Activated T-cell treated with anti-CD3 and anti-CD28 coated beads, Interleukin-2, amount 50 U/mL, for 24 hours (primary cell): ENCODE data around the gene ISL2.
"Not testable (repeated sequence)": the region's sequence is repeated elsewhere in the genome, so short reads cannot be mapped to it uniquely, and the experiment has no call there.

Experiments used
- DNase-seq: peaks from one replicate; pipeline ENCODE4 v3.0.0-alpha.2; 2020
- H3K27ac Mint-ChIP-seq: 2 replicates; pipeline ENCODE4 v1.8.0; 2020; ENCODE audit warnings: mild to moderate bottlenecking, mixed read lengths
- H3K27me3 Mint-ChIP-seq: 2 replicates; pipeline ENCODE4 v1.8.0; 2020; ENCODE audit warnings: mixed read lengths
- H3K36me3 Mint-ChIP-seq: 2 replicates; pipeline ENCODE4 v1.8.0; 2020; ENCODE audit warnings: low read depth, mixed read lengths
- H3K4me1 Mint-ChIP-seq: 2 replicates; pipeline ENCODE4 v1.8.0; 2020; ENCODE audit warnings: low read depth, mixed read lengths
- H3K4me3 Mint-ChIP-seq: 2 replicates; pipeline ENCODE4 v1.8.0; 2020; ENCODE audit warnings: mild to moderate bottlenecking, moderate library complexity, mixed read lengths
- H3K9me3 Mint-ChIP-seq: 2 replicates; pipeline ENCODE4 v1.8.0; 2020; ENCODE audit warnings: mixed read lengths

Gene ISL2

GRCh38 chr15:76313175-76313567 lies 23.4 kb upstream of the ISL2 start:
- peaks cover 30% of the 10 kb centered on the region for H3K4me1 Mint-ChIP-seq
- H3K27ac Mint-ChIP-seq, DNase-seq, H3K4me3 Mint-ChIP-seq, H3K9me3 Mint-ChIP-seq, H3K27me3 Mint-ChIP-seq: not testable (repeated sequence)
- H3K36me3 Mint-ChIP-seq = peaks cover 20% of the 10 kb centered on the region

DNA sequence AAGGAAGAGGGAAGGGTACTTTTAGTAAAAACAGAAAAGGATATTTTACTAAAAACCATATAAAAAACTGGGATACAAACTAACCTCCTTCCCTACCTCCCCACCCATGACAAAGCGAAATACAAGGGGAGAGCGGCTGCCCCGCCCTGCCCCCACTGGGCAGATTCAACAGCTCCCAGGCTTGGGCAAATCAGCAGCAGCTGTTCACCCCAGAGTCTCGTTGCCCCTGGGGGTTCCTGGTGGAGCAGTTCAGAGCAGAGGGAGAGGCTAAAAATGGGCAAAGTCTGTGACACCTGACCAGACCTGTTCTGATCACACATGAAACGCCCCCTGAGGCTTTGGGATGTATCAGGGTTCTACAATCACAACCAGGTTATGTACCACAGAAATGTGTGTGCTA lies 22.8 kb upstream of the ISL2 start:
- Mint-ChIP-seq H3K4me1 (peaks cover 25% of the 10 kb centered on the region), H3K36me3 (peaks cover 15% of the 10 kb centered on the region), H3K4me3 (no peak overlapping the region), H3K27me3 (no peaks in the 10 kb centered on the region), H3K27ac (no peak overlapping the region), H3K9me3 (no peaks in the 10 kb centered on the region)
- DNase-seq = no peak

GRCh38 chr15:76320012-76320411 lies 16.6 kb upstream of the ISL2 start:
- Mint-ChIP-seq H3K4me3 (no peak overlapping the region), H3K27me3 (peaks cover 35% of the 10 kb centered on the region), H3K4me1 (no peaks in the 10 kb centered on the region), H3K9me3 (no peaks in the 10 kb centered on the region), H3K27ac (no peak overlapping the region), H3K36me3 (no peaks in the 10 kb centered on the region)
- DNase-seq = no peak

DNA sequence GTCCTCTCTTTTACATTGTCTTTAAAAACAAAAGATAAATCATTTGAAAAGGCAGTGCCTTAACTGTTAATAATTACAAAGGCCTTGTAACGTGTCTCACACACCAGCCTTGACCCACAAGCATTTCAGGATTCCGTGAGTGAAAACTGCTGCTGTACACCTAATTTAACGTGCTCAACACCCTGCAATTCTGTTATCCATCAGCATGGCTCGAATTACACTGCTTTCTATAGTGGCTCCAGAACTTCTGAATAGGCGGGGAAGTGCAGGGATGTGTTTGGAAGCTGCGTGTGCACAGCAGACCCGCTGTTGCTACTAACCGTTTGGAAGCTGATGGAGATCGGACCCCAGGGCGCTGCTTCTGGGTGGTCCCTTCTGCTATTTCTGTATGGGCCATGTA lies 15.4 kb upstream of the ISL2 start:
- Mint-ChIP-seq H3K9me3 (no peaks in the 10 kb centered on the region), H3K27me3 (peaks cover 45% of the 10 kb centered on the region), H3K4me3 (no peak overlapping the region), H3K27ac (no peak overlapping the region), H3K4me1 (no peaks in the 10 kb centered on the region), H3K36me3 (no peaks in the 10 kb centered on the region)
- DNase-seq = no peak

DNA sequence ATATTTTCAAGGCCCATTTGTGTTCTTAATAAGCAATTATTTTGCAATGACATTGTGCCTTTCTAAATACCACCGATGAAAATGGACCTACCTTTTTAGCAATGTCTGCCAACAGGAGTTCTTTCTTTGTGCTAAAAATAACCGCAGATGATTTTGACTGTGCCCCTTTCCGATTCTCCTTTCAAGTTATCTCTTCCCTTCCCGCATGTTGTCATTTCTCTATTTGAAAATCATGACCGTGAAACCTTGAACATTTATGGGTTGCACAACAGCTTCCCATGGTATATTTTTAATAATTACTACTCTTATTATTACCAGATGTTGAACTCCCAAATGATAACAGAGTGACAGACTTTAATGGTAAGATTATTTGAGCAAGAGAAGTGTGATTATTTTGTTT lies 15.0 kb upstream of the ISL2 start:
- Mint-ChIP-seq H3K27ac (no peak overlapping the region), H3K9me3 (no peaks in the 10 kb centered on the region), H3K4me1 (no peaks in the 10 kb centered on the region), H3K36me3 (no peaks in the 10 kb centered on the region), H3K4me3 (no peak overlapping the region), H3K27me3 (peaks cover 47% of the 10 kb centered on the region)
- no peak for DNase-seq

GRCh38 chr15:76324066-76324465 lies 12.5 kb upstream of the ISL2 start:
- H3K4me3 Mint-ChIP-seq = no peak overlapping the region
- peaks cover 58% of the 10 kb centered on the region for H3K27me3 Mint-ChIP-seq

DNA sequence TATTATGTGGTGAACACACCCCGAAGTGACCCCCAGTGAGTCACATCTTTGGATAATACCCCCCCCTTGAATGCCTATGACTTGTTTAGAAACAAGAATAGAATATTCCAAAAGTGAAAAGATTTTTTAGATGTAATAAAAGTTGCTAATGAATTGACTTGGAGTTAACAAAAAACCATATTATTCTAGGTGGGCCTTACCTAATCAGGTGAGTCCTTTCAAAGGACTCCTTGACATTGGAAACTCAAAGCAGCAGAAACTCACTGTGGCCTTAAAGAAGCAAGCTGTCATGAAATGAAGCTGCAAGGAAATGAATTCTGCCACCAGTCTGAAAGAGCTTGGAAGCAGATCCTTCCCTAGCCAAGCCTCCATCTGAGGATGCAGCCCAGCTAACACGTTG lies 10.9 kb upstream of the ISL2 start:
- Mint-ChIP-seq H3K9me3 (no peaks in the 10 kb centered on the region), H3K27ac (no peak overlapping the region), H3K4me3 (no peak overlapping the region)

More at GRCh38 chr15:76324066-76324465, 12.5 kb upstream of the ISL2 start:
- Mint-ChIP-seq H3K27ac (no peak overlapping the region), H3K36me3 (no peaks in the 10 kb centered on the region), H3K9me3 (no peaks in the 10 kb centered on the region), H3K4me1 (no peaks in the 10 kb centered on the region)
- no peak for DNase-seq

GRCh38 chr15:76327191-76328105 lies 9.1 kb upstream of the ISL2 start:
- Mint-ChIP-seq H3K36me3 (no peaks in the 10 kb centered on the region), H3K27me3 (peaks cover 61% of the 10 kb centered on the region), H3K27ac (no peak overlapping the region)

More for the DNA sequence above, 10.9 kb upstream of the ISL2 start:
- Mint-ChIP-seq H3K27me3 (peaks cover 62% of the 10 kb centered on the region), H3K4me1 (no peaks in the 10 kb centered on the region), H3K36me3 (no peaks in the 10 kb centered on the region)
- DNase-seq = no peak

GRCh38 chr15:76328106-76328696 lies 8.4 kb upstream of the ISL2 start:
- Mint-ChIP-seq H3K27me3 (peaks cover 63% of the 10 kb centered on the region), H3K36me3 (no peaks in the 10 kb centered on the region), H3K4me3 (no peak overlapping the region), H3K9me3 (no peaks in the 10 kb centered on the region), H3K27ac (no peak overlapping the region), H3K4me1 (no peaks in the 10 kb centered on the region)
- no peak for DNase-seq

More at GRCh38 chr15:76327191-76328105, 9.1 kb upstream of the ISL2 start:
- Mint-ChIP-seq H3K4me3 (no peak overlapping the region), H3K4me1 (no peaks in the 10 kb centered on the region), H3K9me3 (no peaks in the 10 kb centered on the region)
- DNase-seq = no peak

DNA sequence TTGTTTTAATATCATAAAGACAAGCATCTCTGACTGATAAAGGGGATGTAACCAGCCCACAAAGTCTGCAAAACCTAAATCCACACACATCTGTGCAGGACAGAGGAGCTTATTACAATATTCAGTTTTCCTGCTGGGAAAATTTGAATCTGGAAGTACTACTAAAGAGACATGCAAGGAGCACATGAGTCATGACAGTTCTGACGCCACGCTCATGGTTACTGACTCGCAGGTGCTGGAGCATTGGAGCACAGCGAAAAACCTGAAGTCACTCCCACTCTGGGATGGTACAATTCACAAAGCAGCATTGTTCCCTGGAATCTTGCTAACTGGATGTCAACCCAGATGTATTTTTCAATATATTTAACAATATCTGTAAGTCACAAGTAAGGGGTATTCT lies 7.6 kb upstream of the ISL2 start:
- no peaks in the 10 kb centered on the region for H3K36me3 Mint-ChIP-seq
- H3K9me3 Mint-ChIP-seq = no peaks in the 10 kb centered on the region
- DNase-seq = no peak
- no peak overlapping the region for H3K27ac Mint-ChIP-seq
- H3K4me1 Mint-ChIP-seq = no peaks in the 10 kb centered on the region
- no peak overlapping the region for H3K4me3 Mint-ChIP-seq
- peaks cover 64% of the 10 kb centered on the region for H3K27me3 Mint-ChIP-seq

DNA sequence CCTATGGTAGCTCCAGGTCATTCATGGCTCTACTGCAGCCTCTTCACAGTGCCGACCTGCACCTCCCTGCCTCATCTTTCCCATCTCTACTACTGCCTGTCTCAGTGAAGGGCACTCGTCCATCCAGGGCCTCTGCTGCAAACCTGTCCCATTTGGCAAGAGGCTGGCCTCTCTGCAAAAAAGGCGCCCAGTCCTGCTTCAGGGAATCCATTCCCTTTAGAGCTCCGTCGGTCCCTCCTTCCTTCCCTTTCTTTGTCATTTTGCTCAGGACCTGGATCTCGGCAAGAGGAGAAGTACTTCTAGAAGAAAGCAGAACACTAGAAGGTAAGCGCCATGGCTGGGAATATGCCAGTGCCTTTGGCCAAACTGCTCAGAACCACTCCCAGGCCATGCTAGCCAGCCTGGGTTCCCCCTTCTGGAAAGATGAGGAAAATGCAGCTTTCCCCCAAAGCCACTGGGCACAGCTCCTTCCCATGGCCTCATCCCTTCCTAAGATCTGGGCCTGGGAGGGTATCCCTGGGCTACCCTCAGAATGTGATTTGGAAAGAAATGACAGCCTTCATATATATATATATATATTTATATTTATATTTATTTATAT lies 6.4 kb upstream of the ISL2 start:
- H3K27me3 Mint-ChIP-seq = peaks cover 69% of the 10 kb centered on the region
- H3K4me1 Mint-ChIP-seq = peaks cover 2% of the 10 kb centered on the region

DNA sequence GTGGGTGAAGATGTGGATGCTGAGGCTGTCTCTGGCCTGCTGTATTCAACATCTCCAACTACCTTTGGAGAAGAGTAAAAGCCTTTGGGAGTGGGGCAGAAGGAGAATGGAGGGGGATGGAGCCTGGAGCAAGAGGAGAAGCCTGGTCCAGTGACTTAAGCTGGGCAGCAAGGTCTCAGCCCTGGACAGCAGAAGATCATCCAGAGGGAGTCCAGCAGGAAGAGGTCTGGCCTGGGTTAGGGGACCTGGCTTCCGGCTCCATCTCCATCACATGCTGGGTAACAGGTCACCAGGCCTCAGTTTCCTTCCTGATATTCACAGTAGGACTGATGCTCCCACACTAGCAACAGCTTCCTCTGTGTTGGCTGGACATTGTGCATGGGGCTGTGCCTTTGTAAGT lies 3.8 kb upstream of the ISL2 start:
- H3K4me3 Mint-ChIP-seq = no peak overlapping the region
- no peaks in the 10 kb centered on the region for H3K36me3 Mint-ChIP-seq
- no peak overlapping the region for H3K27ac Mint-ChIP-seq
- peaks cover 77% of the 10 kb centered on the region for H3K27me3 Mint-ChIP-seq
- no peak for DNase-seq
- no peaks in the 10 kb centered on the region for H3K9me3 Mint-ChIP-seq
- peaks cover 25% of the 10 kb centered on the region for H3K4me1 Mint-ChIP-seq

More for the DNA sequence above, 6.4 kb upstream of the ISL2 start:
- no peaks in the 10 kb centered on the region for H3K9me3 Mint-ChIP-seq
- H3K27ac Mint-ChIP-seq = no peak overlapping the region
- no peak overlapping the region for H3K4me3 Mint-ChIP-seq
- DNase-seq = no peak
- H3K36me3 Mint-ChIP-seq = no peaks in the 10 kb centered on the region

DNA sequence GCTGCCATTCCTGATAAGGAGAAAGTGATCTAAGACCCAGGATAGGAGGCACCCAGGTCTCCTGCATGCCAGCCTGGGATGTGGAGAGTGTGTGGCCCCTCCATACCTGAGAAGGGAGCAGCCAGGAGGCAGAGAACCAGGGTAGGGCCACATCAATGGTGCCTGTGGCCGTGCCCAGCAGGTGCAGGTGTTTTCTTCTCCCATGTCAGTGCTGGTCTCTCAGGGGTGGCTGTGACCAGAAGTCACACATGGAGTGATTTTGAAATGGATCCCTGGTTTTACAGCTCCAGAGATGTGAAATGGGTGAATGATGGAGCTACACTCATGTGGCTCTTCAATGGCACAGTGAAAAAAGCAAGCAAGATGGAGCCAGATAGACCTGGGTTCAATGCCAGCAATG lies 3.3 kb upstream of the ISL2 start:
- H3K4me3 Mint-ChIP-seq = no peak overlapping the region
- H3K9me3 Mint-ChIP-seq = no peaks in the 10 kb centered on the region
- H3K27ac Mint-ChIP-seq = no peak overlapping the region
- peaks cover 74% of the 10 kb centered on the region for H3K27me3 Mint-ChIP-seq
- DNase-seq = no peak
- H3K36me3 Mint-ChIP-seq = no peaks in the 10 kb centered on the region
- peaks cover 25% of the 10 kb centered on the region for H3K4me1 Mint-ChIP-seq

DNA sequence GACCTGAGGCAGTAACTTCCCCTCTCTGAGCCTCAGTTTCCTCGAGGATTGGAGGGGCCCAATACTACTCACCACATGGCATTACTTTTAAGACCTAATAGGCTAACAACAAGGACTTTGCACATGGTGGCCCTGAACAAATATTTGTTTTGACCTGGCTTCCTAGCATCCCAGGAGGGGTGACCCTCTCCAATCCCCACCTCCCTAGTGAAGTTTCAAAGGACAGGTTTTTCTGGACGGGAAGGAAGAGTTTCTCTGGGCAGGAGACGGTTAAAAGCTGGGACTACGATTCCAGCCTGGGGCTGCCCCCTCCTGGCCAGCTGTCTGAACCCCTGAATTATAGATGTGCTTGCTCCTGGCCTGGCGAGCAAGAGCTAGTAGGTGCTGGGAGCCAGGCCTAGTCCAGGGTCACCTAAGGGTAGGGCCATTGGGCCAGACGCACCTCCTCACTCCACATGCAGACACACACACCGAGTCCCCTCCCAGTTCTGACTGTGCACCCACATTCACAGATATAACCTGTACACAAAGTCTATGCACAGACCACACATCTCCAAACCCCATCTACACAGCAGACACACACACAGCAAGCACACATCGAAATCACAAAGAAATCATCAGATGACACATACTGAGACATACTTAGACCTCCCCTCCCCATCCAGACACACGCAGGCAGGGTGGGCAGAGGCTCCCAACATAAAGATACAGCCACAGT lies 2.7 kb upstream of the ISL2 start:
- DNase-seq = no peak
- H3K27ac Mint-ChIP-seq = no peak overlapping the region
- H3K36me3 Mint-ChIP-seq = no peaks in the 10 kb centered on the region
- H3K9me3 Mint-ChIP-seq = no peaks in the 10 kb centered on the region
- H3K4me1 Mint-ChIP-seq = peaks cover 30% of the 10 kb centered on the region
- H3K4me3 Mint-ChIP-seq = no peak overlapping the region
- peaks cover 79% of the 10 kb centered on the region for H3K27me3 Mint-ChIP-seq
